Endothelial cell of umbilical vein (primary cell): ENCODE measurements around the gene KIZ. TPM values are rescaled to one million over a fixed set of nuclear protein-coding genes. Genes with fewer than 3 reads are reported as not detected.

ENCODE experiments used
- BruUV-seq: library from RNA; stranded (reverse); fragments of 400-500 nt; replicated peaks from 2 replicates; lab custom pipeline; 2021; lab: Mats Ljungman, UMichigan
- CTCF ChIA-PET: fragments of 300-600, 350-600 bp; sonication (Branson Sonifier 250); formaldehyde crosslinking; loops from one replicate; lab custom pipeline; 2021; ENCODE audit warnings: antibody characterized with exemption, inconsistent platforms; lab: Charles Lee
- POLR2A ChIA-PET: fragments of 300-600, 350-600 bp; sonication (Branson Sonifier 250); formaldehyde crosslinking; loops from one replicate; lab custom pipeline; 2021; ENCODE audit warnings: antibody characterized with exemption, inconsistent platforms; lab: Charles Lee
- DNase-seq: peaks from one replicate; pipeline ENCODE4 v3.0.0-alpha.2; 2011; ENCODE audit warnings: low read depth, low spot score
- FAIRE-seq: peaks from 2 replicates; lab custom pipeline; 2011; peaks lifted over from hg19 to GRCh38; lab: Jason Lieb, UNC
- H2AFZ ChIP-seq: 2 replicates; pipeline ENCODE4 v1.6.0; 2012; ENCODE audit warnings: low read depth, low read length, control low read depth, inconsistent platforms
- H3K27ac ChIP-seq: 2 replicates; pipeline ENCODE4 v1.5.1; 2011; ENCODE audit warnings: low read depth, mild to moderate bottlenecking, control low read depth, low read length, moderate library complexity; ENCODE audit not compliant: insufficient read depth
- H3K27me3 ChIP-seq, 2 experiments: 2 replicates each; pipeline versions ENCODE4 v1.6.0 to v1.6.1; 2011; ENCODE audit warnings: low read length in 2 of 2, mixed read lengths in 1 of 2; ENCODE audit not compliant: control insufficient read depth in 2 of 2, insufficient read depth in 2 of 2
- H3K36me3 ChIP-seq, 2 experiments: 2 replicates in 1 of 2; 3 replicates in 1 of 2; pipeline ENCODE4 v1.5.1; 2011; ENCODE audit warnings: low read length in 2 of 2, mild to moderate bottlenecking in 1 of 2, moderate library complexity in 1 of 2; ENCODE audit not compliant: control insufficient read depth in 2 of 2, insufficient read depth in 2 of 2; ENCODE audit errors: extremely low read depth in 1 of 2
- H3K4me1 ChIP-seq: 3 replicates; pipeline ENCODE4 v1.5.1; 2011; ENCODE audit warnings: mild to moderate bottlenecking, low read length; ENCODE audit not compliant: control insufficient read depth, insufficient read depth; ENCODE audit errors: extremely low read depth
- H3K4me2 ChIP-seq: 2 replicates; pipeline ENCODE4 v1.6.1; 2011; ENCODE audit warnings: low read length, control low read depth, mixed read lengths; ENCODE audit not compliant: insufficient read depth
- H3K4me3 ChIP-seq, 3 experiments: fragments of 200-600 bp in 1 of 3; sonication (generic), shearing (Covaris generic) in 1 of 3; replicated peaks in 1 of 3; 2 replicates each; pipeline ENCODE4 v1.5.1; 2011 to 2016; ENCODE audit warnings: control low read depth in 3 of 3, low read length in 3 of 3, mild to moderate bottlenecking in 2 of 3, inconsistent platforms in 1 of 3, low read depth in 1 of 3, moderate library complexity in 1 of 3; ENCODE audit not compliant: insufficient read depth in 1 of 3
- H3K79me2 ChIP-seq: 2 replicates; pipeline ENCODE4 v1.6.0; 2012; ENCODE audit warnings: low read length, inconsistent platforms; ENCODE audit not compliant: control insufficient read depth, insufficient read depth
- H3K9ac ChIP-seq: replicated peaks from 2 replicates; pipeline ENCODE3; 2011; ENCODE audit warnings: low read length, control low read depth; ENCODE audit not compliant: insufficient read depth; ENCODE audit errors: extremely low read depth
- H3K9me1 ChIP-seq: replicated peaks from 3 replicates; pipeline ENCODE4 v1.6.0; 2011; ENCODE audit warnings: mild to moderate bottlenecking, low read length; ENCODE audit not compliant: control insufficient read depth, insufficient read depth; ENCODE audit errors: extremely low read depth
- H3K9me3 ChIP-seq: replicated peaks from 2 replicates; pipeline ENCODE4 v1.5.1; 2012; ENCODE audit warnings: low read length, inconsistent platforms; ENCODE audit not compliant: control insufficient read depth, insufficient read depth
- H4K20me1 ChIP-seq: replicated peaks from 2 replicates; pipeline ENCODE3; 2011; ENCODE audit warnings: mild to moderate bottlenecking, low read length; ENCODE audit not compliant: control insufficient read depth, insufficient read depth; ENCODE audit errors: extremely low read depth
- CTCF ChIP-seq, 2 donors: IDR thresholded peaks; 1 replicate in 1 of 2; 2 replicates in 1 of 2; pipeline ENCODE4 v1.5.1; 2011; ENCODE audit warnings: low read length in 2 of 2, mild to moderate bottlenecking in 2 of 2, moderate library complexity in 2 of 2, control low read depth in 1 of 2, inconsistent platforms in 1 of 2, low read depth in 1 of 2; ENCODE audit not compliant: insufficient read depth in 1 of 2; ENCODE audit errors: extremely low read depth in 1 of 2
- EZH2 ChIP-seq: IDR thresholded peaks from 2 replicates; pipeline ENCODE4 v1.6.1; 2012; ENCODE audit warnings: borderline replicate concordance, low read depth, mild to moderate bottlenecking, moderate library complexity, low read length, inconsistent platforms; ENCODE audit not compliant: severe bottlenecking
- FOS ChIP-seq: IDR thresholded peaks from 2 replicates; pipeline ENCODE4 v1.6.1; 2011; ENCODE audit warnings: mild to moderate bottlenecking, low read length, moderate library complexity, borderline replicate concordance; ENCODE audit not compliant: insufficient read depth
- GATA2 ChIP-seq: IDR thresholded peaks from 2 replicates; pipeline ENCODE4 v1.7.0; 2011; ENCODE audit warnings: low read depth, mild to moderate bottlenecking, moderate library complexity, mixed read lengths, low read length; ENCODE audit not compliant: insufficient read length, insufficient read depth
- JUN ChIP-seq: IDR thresholded peaks from 2 replicates; pipeline ENCODE4 v1.6.1; 2011; ENCODE audit warnings: borderline replicate concordance, low read depth; ENCODE audit not compliant: insufficient read length, insufficient read depth
- MYC ChIP-seq: IDR thresholded peaks from one replicate; pipeline ENCODE4 v1.6.1; 2011; ENCODE audit warnings: mild to moderate bottlenecking, low read depth, low read length
- POLR2A ChIP-seq: IDR thresholded peaks from 2 replicates; pipeline ENCODE4 v1.6.1; 2012; ENCODE audit warnings: low read depth, mild to moderate bottlenecking, control low read depth, low read length
- POLR2AphosphoS5 ChIP-seq: IDR thresholded peaks from 2 replicates; pipeline ENCODE4 v1.6.1; 2012; ENCODE audit warnings: low read depth, mild to moderate bottlenecking, control low read depth, low read length, moderate library complexity; ENCODE audit not compliant: insufficient read depth
- dilution Hi-C: fragments of 300-500 bp; cut with MboI; formaldehyde crosslinking; loops from one replicate; pipeline ENCODE4 v1.15.0; 2019; ENCODE audit warnings: low sequenced_read_pairs; ENCODE audit not compliant: extremely low pct_ligation_motif_present
- intact Hi-C: fragments of 100-400 bp; cut with micrococcal nuclease; formaldehyde crosslinking; loops from one replicate; pipeline ENCODE4 v1.10.0; 2022
- polyA plus RNA-seq, 4 experiments: library from polyadenylated mRNA; depleted of rRNA in 3 of 4; stranded (reverse) in 3 of 4; unstranded in 1 of 4; fragments of >200 nt; gene quantifications; 2 replicates each; pipeline versions ENCODE4 v1.2.1 to v1.2.3, GENCODE V29; 2011 to 2012; ENCODE audit warnings: missing spikeins in 1 of 4
- total RNA-seq: library from RNA; stranded (reverse); gene quantifications from 2 replicates; pipeline ENCODE4 v1.2.3, GENCODE V29; 2021
- TF ChIP-seq, protein P1 (sequence below): IDR thresholded peaks from 2 replicates; pipeline ENCODE4 v1.6.1; 2011; ENCODE audit not compliant: insufficient read depth, insufficient read length

Gene KIZ
- total and polyA plus RNA-seq, 2 donors (not counting 3 experiments of a cell fraction or from before 2014, with no cell fraction given) = 3.9 to 7.3 TPM

DNA sequence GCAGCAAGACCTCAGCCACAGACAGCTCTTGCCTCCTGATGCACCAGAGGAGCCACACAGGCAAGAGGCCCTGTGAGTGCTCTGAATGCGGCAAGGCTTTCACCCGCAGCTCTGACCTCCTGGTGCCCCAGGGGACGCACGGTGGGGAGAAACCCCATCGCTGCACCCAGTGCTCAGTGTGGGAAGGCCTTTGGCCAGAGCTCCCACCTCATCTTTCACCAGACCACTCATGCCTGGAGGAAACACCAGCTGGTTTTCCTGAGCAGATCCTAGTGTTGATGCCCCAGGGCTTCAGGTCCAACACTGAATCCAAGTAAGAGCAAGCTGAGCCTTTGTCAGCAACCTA lies 140.3 kb downstream of the KIZ start:
- no peak overlapping the region for H2AFZ ChIP-seq
- H3K9me1 ChIP-seq = no peaks in the 10 kb centered on the region
- dilution Hi-C loops (no loop called here), intact Hi-C loops (no loop called here)
- H3K9me3 ChIP-seq = no peaks in the 10 kb centered on the region
- H3K4me1 ChIP-seq = no peaks in the 10 kb centered on the region
- no peaks in the 10 kb centered on the region for H4K20me1 ChIP-seq
- TF ChIP-seq GATA2 (no peak), MYC (no peak), FOS (no peak), EZH2 (no peak), POLR2AphosphoS5 (no peak), JUN (no peak), CTCF (IDR thresholded peaks at IDR 0.05; ENCODE audit: extremely low read depth in 1 of 2, insufficient read depth in 1 of 2, low read depth in 1 of 2, low read length in 2 of 2) (no peak), POLR2A (no peak)
- TF ChIP-seq, protein P1, sequence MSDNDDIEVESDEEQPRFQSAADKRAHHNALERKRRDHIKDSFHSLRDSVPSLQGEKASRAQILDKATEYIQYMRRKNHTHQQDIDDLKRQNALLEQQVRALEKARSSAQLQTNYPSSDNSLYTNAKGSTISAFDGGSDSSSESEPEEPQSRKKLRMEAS = no peak
- no peak overlapping the region for H3K4me3 ChIP-seq
- H3K9ac ChIP-seq = no peak overlapping the region
- FAIRE-seq (no peak), DNase-seq (no peak)
- H3K36me3 ChIP-seq = no peaks in the 10 kb centered on the region
- H3K4me2 ChIP-seq = no peak overlapping the region
- H3K27ac ChIP-seq = no peak overlapping the region
- CTCF ChIA-PET = interaction anchor here (1.2 to 1.7 kb wide), 2 partner anchors 11 to 239 kb away, joined by 3 to 4 read pairs; no protein-coding TSS in a partner anchor
- no TSS peak for BruUV-seq
- no peaks in the 10 kb centered on the region for H3K79me2 ChIP-seq
- H3K27me3 ChIP-seq = peaks cover 0 to 1% of the 10 kb centered on the region in 2 experiments
- POLR2A ChIA-PET = no interaction called here
